Stimulated activated CD8-positive, alpha-beta memory T cell treated with anti-CD3 and anti-CD28 coated beads, Interleukin-15, amount 100 ng/mL, for 4 hours (primary cell): Measurements from ENCODE around the gene CAPN14.

Source experiments
- DNase-seq, 2 donors: peaks; one replicate each; pipeline ENCODE4 v3.0.0-alpha.2; 2020; ENCODE audit warnings: low read depth in 2 of 2

CAPN14 gene, protein sequence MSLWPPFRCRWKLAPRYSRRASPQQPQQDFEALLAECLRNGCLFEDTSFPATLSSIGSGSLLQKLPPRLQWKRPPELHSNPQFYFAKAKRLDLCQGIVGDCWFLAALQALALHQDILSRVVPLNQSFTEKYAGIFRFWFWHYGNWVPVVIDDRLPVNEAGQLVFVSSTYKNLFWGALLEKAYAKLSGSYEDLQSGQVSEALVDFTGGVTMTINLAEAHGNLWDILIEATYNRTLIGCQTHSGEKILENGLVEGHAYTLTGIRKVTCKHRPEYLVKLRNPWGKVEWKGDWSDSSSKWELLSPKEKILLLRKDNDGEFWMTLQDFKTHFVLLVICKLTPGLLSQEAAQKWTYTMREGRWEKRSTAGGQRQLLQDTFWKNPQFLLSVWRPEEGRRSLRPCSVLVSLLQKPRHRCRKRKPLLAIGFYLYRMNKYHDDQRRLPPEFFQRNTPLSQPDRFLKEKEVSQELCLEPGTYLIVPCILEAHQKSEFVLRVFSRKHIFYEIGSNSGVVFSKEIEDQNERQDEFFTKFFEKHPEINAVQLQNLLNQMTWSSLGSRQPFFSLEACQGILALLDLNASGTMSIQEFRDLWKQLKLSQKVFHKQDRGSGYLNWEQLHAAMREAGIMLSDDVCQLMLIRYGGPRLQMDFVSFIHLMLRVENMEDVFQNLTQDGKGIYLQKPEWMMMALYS

DNA sequence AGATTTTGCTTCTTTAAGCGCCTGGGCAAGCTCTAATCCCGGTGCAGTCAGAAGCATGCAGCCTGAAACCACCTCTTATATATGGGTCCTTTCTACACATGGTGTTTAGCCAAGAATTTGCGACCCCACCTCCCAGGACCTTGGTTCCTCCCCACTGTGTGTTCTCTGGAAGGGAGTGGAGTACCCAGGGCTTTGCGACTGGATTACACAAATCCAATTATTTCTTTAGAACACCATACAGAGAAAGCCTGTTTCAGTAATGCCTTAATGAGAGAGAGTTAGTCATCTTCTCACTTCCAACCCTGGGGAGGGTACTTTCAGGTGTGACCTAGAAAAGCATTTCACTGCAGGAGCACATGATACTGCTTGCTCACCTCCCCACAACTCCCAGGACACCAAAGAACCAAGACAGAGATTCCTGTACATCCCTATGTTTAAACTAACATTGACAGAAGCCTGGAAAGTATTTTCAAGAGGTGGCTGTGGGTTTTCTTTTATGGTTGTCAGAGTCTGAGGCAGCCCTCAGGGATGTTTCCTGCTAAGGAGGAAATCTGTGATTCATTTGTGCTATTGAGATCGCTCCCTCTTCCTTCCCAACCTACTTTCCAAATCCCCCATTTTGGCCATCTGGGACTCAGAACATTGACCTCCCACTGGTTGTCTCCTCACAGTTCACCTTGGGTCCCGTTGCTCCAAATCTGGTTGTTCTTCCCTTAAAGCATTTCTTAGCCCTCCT lies at the start of gene CAPN14:
Gene CAPN14, minus strand, starts transcription at position 51 of the 736 bp plus-strand sequence. CDS start 12,068 bp downstream, outside the sequence.
- DNase-seq, result no peak

DNA sequence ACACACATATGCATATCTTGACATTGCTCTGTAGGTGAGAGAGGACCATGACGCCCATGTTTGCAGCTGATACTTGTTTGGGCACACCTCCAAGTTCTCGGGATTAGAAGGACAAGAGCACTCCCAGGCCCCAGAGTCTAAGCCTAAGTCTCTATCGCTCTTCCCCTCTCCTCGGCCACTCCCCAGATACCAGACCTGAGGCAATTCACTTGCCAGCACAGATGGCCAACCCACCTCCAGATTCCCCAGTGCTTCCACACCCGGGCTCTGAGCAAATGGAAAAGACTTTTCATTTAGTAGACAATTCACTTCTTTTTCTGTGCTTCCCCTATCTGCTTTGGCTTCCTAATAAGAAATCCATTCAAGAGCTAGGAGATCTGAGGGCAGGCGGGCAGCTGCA lies 49.5 kb upstream of the CAPN14 start:
- DNase-seq, result no peak

DNA sequence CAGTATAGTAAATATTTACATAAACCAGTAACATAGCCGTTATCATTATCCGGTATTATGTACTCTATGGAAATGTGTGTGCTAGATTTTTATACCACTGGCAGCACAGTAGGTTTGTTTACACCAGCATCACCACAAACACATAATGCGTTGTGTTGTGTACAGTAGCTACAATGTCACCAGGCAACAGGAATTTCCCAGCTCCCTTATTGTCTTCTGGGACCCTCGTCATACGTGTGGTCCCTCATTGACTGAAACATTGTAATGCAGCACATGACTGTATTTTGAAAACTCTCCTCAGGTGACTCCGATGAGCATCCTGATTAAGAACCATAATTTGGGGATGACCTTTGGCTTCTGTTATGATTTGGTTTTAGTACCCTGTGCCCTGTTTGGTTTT lies 47.9 kb upstream of the CAPN14 start:
- no peak for DNase-seq

DNA sequence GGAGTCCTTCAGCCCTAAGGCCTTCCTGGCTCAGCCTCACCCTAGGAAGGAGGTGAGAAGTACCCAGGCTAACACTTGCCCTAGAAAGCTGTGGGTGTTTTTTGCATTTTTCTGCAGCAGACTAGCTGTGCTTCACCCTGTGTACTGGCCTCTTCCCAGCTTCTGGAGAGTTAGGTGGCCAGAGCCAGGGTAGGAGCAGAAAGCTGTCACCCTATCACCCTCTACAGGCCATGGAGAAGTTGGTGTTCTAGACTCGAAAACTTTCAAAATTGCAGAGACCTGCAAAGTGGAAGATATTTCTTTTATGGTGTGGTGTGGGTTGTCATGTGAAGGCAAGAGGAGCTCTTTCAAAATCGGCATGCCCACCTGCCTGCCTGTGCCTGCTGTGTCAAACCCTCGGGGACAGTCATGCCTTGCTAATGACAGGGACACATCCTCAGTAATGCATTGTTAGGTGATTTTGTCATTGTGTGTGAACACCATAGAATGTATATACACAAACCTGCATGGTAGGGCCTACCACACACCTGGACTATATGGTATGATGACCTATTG lies 46.4 kb upstream of the CAPN14 start:
- no peak for DNase-seq

DNA sequence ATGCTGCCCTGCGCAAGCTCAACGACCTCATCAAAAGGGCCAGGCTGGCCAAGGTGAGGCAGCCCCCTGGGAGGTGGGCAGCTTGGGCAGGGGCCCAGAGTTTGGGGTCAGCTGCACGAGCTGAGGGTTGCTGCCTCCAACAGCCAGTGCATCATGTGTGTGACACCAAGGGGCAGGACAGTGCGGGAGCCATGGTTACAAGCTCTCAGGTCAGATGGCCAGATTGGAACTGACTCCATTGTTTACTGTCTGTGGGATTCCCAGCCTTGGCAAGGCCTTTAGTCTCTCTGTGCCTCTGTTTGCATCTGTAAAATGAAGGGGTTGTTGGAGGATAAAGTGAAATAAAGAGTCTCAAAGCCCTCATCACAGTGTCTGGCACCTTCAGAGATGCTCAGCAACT lies 43.6 kb upstream of the CAPN14 start:
- DNase-seq, result no peak

DNA sequence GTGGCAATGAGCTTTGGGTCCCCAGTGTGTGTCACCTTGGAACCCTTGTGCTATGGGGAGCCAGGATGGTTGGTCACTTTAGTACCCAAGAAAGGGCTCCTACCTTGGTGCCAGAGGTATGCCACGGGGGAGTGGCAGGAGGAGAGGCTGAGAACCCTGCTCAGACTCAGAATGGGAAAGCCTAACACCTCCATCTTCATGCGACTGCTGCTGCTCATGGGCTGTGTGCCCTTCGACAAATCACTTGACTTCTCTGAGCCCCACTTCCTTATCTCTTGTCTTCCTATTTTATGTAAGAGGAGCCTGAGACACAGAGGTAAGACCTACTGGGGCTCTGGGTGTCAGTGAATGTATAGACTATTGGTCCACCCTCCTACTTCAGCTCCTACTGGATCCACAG lies 41.8 kb upstream of the CAPN14 start:
- DNase-seq, result no peak

DNA sequence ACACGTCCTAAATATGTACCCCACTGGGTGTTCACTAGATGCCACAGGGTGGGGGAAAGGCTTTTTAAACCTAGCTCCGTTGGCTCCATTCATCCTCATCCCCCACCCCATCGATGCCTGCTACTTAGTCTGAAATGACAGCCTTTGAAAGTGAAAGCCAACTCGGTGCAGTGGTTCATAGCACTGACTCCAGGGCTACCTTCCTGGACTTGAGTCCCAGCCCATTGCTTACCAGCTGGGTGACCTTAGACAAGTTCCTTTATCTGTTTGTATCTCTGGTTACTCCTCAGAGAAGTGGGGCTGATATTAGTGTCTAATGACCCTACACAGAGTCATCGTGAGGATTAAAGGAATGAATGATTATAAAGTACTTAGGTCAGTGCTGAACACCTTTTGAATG lies 41.0 kb upstream of the CAPN14 start:
- DNase-seq, result no peak

DNA sequence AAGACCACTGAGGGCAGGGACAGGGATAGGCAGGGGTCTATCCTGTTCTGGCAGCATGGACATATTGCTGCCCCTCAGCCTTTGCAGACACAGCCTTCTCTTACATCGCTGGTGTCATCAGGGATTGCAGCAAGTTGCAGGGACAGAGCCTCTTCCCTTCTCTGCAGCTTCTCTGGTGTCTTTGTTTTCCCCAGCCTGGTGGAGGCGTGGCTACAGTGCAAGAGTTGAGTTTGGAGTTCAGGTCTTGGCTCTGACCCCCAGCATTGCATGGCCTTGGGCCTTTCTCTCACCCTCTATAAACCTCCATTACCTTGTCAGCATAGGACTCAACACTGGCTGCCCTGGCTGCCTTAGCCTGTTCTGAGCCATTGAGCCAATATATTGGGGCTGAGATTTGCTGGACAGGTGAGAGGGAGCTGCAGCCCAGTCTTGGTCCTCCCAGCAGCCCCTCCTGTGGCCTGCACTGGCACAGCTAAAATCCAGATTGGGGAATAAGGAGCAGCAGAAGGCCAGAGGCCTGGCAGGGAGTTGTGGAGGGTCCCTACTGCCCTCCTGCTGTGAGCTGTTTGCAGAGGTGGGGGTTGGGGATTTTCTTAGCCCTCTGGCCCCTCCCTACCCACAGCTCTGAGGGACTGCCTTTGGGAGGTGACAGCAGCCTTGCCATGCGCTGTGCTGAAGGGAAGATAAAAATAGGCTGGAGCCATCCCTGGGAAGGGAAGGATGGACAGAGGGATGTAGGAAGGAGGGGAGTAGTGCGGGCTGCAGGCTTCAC lies 39.5 kb upstream of the CAPN14 start:
- no peak for DNase-seq

DNA sequence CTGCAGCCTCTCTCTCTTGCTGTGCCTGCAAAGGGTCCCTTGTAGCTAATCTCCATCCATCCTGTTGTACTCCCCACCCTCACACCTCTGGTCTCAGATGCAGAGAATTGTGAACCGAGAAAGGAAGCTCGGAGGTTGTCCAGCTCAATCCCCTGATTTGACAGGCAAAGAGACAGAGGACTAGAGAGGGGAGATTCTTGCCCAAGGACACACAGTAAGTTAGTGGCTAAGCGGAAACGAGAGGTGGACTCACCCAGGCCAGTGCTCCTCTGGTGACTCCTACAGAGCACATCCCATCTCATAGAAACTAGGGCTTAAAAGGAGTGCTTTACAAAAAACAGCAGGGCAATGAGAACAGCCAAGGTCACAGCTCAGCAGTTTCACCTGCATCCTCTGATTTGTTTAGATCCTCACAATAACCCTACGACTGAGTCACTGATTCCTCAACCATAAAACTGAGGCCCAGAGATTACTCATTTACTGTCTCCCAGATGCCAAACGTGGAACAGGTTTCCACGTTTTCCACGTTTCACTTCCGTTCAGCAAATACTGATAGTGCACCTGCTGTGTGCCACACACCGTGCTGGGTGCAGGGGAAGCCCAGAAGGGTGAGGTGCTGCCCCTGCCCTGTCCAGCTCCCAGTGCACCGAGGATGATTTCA lies 38.7 kb upstream of the CAPN14 start:
- no peak for DNase-seq

DNA sequence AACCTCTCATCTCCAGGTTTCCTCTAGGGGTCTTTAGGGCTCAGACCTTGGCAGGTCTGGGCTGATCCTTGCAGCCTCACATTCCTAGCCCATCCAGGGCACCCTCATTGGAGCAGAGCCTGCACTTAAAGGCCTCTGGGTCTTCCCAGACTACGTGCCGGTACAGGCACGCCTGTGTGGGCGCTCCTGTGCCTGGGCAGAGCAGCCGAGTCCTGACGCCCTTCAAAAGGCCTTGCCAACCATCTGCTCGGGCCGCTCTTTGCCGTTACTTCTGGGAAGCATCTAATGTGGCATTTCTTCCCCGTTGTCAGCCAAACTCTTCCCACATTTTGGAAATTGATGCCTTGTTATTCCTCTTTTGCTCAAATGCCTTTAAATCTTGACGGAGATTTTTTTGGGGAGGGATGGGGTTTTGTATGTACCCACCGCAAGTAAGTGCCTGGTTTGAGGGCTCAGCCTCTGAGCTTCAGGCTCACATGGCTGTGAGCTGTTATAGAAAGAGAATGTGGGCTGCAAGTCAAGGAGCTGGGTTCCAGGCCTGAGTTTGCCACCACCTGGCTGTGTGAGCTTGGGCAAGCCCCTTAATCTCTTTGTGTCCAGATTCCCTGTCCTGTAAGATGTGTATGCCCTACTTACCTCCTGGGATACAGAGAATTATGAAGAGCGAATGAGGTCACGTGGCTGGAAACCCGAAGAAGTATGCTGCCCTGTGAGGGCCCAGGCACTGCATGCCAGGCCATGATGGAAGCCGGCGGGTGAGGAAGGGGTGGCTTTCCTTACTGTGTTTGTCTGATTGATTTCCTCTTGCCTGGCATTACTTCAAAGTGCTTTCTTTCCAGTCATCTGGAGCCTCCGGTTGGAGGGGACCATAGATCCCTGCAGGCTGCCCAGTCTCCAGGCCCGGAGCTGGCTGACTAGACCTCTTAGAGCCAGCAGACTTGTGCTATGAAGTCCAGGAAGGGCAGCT lies 37.2 kb upstream of the CAPN14 start:
- DNase-seq, result no peak

DNA sequence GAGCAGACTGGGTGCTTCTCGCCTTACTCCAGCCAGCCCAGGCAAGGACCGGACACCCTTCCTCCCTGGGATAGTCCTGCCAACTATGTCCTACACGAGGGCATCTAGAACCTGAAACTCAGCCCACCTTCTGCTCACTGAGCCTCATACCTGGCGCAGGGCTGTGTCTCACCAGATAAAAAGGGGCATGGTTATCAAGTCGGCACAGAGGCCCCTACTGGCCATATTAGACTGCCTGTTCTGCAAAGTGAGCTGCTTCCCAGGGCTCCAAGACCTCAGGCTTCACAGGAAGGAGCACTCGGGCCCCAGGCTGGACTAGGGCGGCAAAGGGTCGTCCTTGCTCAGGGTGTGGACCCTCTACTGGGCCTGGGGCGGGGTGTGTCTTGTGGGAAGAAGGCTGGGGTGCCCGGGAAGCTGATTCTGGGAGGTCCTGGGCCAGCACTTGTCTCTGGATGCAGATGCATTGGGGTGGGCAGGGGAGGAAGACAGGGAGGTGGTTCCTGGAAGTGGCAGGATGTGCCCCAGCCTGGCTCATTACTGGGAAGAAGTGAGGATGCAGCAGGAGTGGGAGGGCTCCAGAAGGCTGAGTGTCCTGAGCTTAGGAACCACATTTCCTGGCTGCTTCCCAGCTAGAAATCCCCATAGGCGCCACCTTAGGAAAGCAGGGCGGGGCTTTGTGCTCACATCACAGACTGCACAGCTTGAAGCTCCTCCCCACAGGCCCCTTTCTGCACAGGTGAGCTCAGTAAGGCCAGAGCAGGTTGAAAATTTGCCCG lies 36.2 kb upstream of the CAPN14 start:
- DNase-seq, result no peak

DNA sequence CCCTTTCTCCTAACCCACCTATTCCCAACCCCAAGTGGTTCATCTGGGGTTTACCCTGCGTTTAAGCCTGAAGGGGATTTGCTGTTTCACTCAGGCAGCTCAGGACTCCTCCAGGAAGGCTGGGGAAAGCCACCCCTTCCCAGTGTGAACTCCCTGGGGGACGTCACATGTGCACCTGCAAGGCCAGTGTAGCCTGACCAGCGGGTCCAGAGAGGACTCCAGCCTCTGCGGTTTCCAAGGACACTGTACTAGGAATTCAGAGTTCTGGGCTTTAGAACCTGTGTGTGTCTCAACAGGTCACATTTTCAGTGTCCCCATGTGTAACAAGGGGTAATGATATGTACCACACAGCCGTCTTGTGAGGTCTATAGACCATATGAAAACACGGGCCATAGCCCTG lies 34.5 kb upstream of the CAPN14 start:
- no peak for DNase-seq

DNA sequence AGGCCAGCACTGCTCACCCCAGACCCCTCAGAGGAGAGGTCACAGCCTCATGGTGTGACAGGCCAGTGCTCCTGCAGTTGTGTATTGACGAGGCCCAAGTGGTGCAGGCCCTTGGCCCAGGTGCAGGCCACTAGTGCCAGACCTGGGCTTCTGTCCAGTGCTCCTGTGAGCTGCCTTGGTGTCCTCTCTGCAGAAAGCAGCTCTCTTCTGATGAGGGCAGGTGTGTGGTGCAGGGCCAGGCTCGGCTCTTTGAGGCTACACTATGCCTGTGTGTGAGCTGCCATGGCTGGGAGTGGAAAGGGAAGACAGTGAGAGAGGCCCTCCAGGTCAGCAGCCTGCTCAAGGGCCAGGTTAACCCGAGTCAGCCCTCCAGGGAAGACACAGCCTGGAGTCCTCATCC lies 33.7 kb upstream of the CAPN14 start:
- no peak for DNase-seq

DNA sequence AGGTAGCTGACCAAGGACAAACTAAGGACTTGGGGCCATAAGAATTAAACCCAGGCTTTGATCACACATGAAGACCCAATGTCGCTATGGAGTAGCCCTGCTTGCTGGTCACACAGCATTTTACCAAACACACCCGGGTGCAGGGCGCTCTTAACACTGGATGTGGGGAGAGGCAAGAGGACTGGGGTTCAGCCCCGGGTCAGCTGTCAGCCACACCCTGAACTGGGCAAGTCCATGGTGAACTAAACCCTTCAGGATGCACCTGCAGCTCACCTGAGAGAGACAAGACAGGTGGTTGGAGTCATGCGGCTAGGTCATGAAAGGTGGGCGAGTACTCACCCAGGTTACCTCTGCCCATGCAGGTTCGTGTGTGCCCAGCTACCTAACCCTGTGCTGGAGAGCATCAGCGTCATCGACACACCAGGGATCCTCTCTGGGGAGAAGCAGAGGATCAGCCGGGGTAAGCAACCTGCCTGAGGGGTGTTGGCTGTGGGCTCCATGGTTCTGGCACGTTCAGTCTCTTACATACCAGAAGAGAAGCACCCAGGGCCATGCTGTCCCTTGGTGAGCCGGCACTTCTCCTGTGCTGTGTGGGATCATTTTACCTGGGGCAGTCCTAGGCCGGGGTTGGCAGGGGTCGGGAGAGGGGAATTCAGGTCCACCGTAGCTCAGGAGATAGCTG lies 31.8 kb upstream of the CAPN14 start:
- no peak for DNase-seq

DNA sequence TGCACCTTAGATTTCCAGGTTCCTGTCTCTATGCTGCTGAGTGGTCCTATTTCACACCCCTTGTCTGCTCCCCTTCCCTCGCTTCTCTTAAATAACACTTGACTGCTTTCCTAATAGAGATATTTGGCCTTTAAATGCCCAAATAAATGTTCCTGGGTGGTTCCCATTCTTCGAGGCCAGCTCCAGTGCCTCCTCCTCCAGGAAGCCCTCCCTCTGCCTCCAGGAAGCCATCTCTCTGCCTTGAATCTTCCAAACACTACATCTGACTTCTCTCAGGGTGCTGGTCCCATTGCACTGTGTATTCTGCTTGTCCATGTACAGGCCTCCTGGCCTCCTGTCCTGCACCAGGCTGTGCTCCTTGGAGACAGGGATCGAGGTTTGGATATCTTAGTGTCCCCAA lies 30.8 kb upstream of the CAPN14 start:
- DNase-seq, result no peak

DNA sequence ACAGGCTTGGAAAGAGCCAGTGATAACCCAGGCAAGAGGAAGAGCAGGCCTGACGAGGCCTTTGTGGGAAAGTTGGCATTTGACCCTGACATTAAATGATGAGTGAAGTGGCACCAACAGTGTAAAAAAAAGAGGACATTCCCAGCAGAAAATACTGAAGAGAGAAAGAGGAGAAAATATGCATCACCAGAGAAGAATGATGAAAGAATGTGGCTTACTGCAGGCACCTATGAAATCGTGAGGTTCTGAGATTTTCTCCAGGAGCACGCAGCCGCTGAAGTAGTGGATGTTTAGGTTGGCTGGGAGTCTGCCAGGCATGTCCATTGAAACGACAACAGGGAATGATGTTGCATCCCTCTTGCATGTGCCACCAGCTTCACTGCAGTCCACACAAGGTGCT lies 30.4 kb upstream of the CAPN14 start:
- no peak for DNase-seq

DNA sequence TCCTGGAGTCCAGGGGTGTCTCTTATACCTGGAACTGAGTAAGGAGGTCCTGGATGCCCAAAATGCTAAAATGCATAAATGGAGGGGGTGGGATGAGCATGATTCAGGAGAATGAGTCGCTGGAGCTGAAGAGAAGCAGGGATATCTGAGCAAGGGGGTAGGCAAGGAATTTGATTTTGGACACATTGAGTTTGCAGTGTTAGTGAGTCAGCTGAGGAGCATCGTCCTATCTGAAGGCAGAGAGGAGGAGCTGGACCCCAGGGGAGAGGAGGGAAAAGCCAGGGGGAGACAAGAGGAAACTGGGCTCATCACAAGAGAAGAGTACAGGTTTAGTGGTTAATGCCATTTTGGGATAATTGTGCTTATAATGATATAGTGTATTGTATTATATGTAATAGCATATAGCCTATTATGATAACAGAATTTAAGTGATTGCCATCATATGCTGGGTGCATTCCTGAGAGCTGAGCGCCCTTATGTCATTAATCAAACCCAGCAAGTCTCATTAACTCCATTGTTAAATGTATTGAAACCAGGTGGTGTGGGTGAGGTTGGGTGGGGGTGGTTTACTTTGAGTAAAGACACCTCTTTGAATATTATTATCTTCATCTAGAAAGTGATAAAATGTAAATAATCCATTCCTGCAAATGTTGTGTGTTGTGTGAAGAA lies 29.0 kb upstream of the CAPN14 start:
- DNase-seq, result no peak

DNA sequence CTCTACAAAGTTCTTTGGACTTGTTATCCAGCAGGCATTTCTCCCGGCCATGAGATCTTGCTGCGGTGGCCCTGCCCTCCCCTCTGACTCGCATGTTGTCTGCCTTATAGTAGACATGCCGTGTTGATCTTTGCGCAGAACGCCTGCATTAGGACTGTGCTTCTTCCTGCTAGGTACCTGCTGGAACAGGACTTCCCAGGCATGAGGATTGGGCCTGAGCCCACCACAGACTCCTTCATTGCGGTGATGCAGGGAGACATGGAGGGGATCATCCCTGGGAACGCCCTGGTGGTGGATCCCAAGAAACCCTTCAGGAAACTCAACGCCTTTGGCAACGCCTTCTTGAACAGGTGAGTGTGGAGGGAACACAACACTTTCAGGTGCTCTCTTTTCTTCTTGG lies 26.8 kb upstream of the CAPN14 start:
- no peak for DNase-seq
